Suprapubic skin (tissue), 3 donors: Measurements from ENCODE around the gene HYAL2.
"Not testable (repeated sequence)": the region's sequence is repeated elsewhere in the genome, so short reads cannot be mapped to it uniquely, and the experiment has no call there.

Experiments used
- CTCF ChIP-seq, 2 donors: fragments of 200-600 bp in 1 of 2; fragments of 450-650 bp in 1 of 2; sonication (generic) in 1 of 2; IDR thresholded peaks; one replicate each; pipeline ENCODE4 v1.5.1; 2016 to 2019; ENCODE audit warnings: antibody characterized with exemption in 2 of 2, mild to moderate bottlenecking in 1 of 2, moderate library complexity in 1 of 2
- POLR2AphosphoS5 ChIP-seq, 3 donors: sonication (generic); formaldehyde crosslinking; IDR thresholded peaks; one replicate each; pipeline ENCODE4 v1.6.1; 2017; ENCODE audit warnings: antibody characterized with exemption in 3 of 3

- not testable (repeated sequence) for TF ChIP-seq POLR2AphosphoS5, CTCF (IDR thresholded peaks at IDR 0.05)
These were observed 38.4 kb downstream of the HYAL2 start for GRCh38 chr3:50284121-50284520.
